H1 (cell line): Measurements from ENCODE around the gene GBP6. TPM values are rescaled to one million over a fixed set of nuclear protein-coding genes. Genes with fewer than 3 reads are reported as not detected.

Experiments
- CTCF ChIA-PET: fragments of 300-600 bp; sonication (Branson Sonifier 250); formaldehyde crosslinking; loops from one replicate; lab custom pipeline; 2021; ENCODE audit not compliant: partially characterized antibody; lab: Charles Lee
- POLR2A ChIA-PET: fragments of 300-600 bp; sonication (Branson Sonifier 250); formaldehyde crosslinking; loops from one replicate; lab custom pipeline; 2021; ENCODE audit warnings: inconsistent platforms; ENCODE audit not compliant: partially characterized antibody; lab: Charles Lee
- DNase-seq, 2 experiments: peaks; one replicate each; pipeline versions ENCODE4 v3.0.0 to v3.0.0-alpha.2; 2010 to 2022; ENCODE audit warnings: low spot score in 2 of 2, low read depth in 1 of 2, mixed read lengths in 1 of 2
- FAIRE-seq: peaks from 2 replicates; lab custom pipeline; 2011; peaks lifted over from hg19 to GRCh38; lab: Jason Lieb, UNC
- H2AFZ ChIP-seq: 2 replicates; pipeline ENCODE4 v1.8.1; 2012; ENCODE audit warnings: low read length, inconsistent platforms
- H2AK5ac ChIP-seq: 2 replicates; pipeline ENCODE4 v1.6.1; 2013; ENCODE audit warnings: low read depth, low read length
- H2BK120ac ChIP-seq: replicated peaks from 2 replicates; pipeline ENCODE3; 2013; ENCODE audit warnings: low read depth, low read length, inconsistent platforms
- H2BK12ac ChIP-seq: 2 replicates; pipeline ENCODE4 v1.6.1; 2013; ENCODE audit warnings: low read depth, low read length
- H2BK15ac ChIP-seq: 2 replicates; pipeline ENCODE4 v1.6.1; 2013; ENCODE audit warnings: low read length
- H2BK20ac ChIP-seq: 2 replicates; pipeline ENCODE4 v1.6.1; 2013; ENCODE audit warnings: low read length
- H2BK5ac ChIP-seq: 2 replicates; pipeline ENCODE4 v1.6.1; 2013; ENCODE audit warnings: low read depth, low read length
- H3K14ac ChIP-seq: 2 replicates; pipeline ENCODE4 v1.6.1; 2013; ENCODE audit warnings: inconsistent platforms; ENCODE audit not compliant: insufficient read length
- H3K18ac ChIP-seq: 2 replicates; pipeline ENCODE4 v1.6.1; 2013; ENCODE audit warnings: low read length; ENCODE audit errors: extremely low read depth
- H3K23ac ChIP-seq: 2 replicates; pipeline ENCODE4 v1.6.1; 2013; ENCODE audit warnings: inconsistent platforms; ENCODE audit not compliant: insufficient read length
- H3K23me2 ChIP-seq: 2 replicates; pipeline ENCODE4 v1.6.1; 2013; ENCODE audit warnings: low read depth, low read length
- H3K27ac ChIP-seq: 2 replicates; pipeline ENCODE4 v1.6.1; 2011; ENCODE audit warnings: low read depth, low read length, inconsistent platforms
- H3K27me3 ChIP-seq, 4 experiments: replicated peaks in 1 of 4; 1 replicate in 1 of 4; 2 replicates in 3 of 4; pipeline versions ENCODE4 v1.6.1 to v1.8.1; 2011 to 2013; ENCODE audit warnings: low read length in 3 of 4, mild to moderate bottlenecking in 3 of 4, inconsistent platforms in 2 of 4, mixed read lengths in 2 of 4, moderate library complexity in 1 of 4; ENCODE audit not compliant: control insufficient read depth in 3 of 4, insufficient read depth in 3 of 4; ENCODE audit errors: extremely low read depth in 1 of 4
- H3K36me3 ChIP-seq, 4 experiments: 2 replicates each; pipeline versions ENCODE4 v1.6.1 to v1.8.1; 2011 to 2013; ENCODE audit warnings: mild to moderate bottlenecking in 4 of 4, low read length in 3 of 4, moderate library complexity in 2 of 4, control low read depth in 1 of 4, inconsistent platforms in 1 of 4; ENCODE audit not compliant: insufficient read depth in 4 of 4, control insufficient read depth in 2 of 4
- H3K4ac ChIP-seq: replicated peaks from 2 replicates; pipeline ENCODE3; 2013; ENCODE audit warnings: low read length, low read depth, mixed read lengths, inconsistent platforms; ENCODE audit not compliant: insufficient read length
- H3K4me1 ChIP-seq, 4 experiments: replicated peaks in 1 of 4; 1 replicate in 1 of 4; 2 replicates in 3 of 4; pipeline versions ENCODE4 v1.6.1 to v1.8.1; 2011 to 2013; ENCODE audit warnings: low read length in 3 of 4, inconsistent platforms in 2 of 4, mixed read lengths in 1 of 4; ENCODE audit not compliant: insufficient read depth in 4 of 4, control insufficient read depth in 3 of 4
- H3K4me2 ChIP-seq, 2 experiments: 2 replicates each; pipeline versions ENCODE4 v1.6.1 to v1.8.1; 2011 to 2013; ENCODE audit warnings: low read depth in 2 of 2, low read length in 2 of 2, control low read depth in 1 of 2, inconsistent platforms in 1 of 2, mild to moderate bottlenecking in 1 of 2; ENCODE audit not compliant: insufficient read depth in 1 of 2
- H3K4me3 ChIP-seq, 4 experiments: fragments of 200-600, 300-600 bp in 1 of 4; sonication (generic), shearing (Covaris generic), sonication (Bioruptor Twin) in 1 of 4; 2 replicates each; pipeline versions ENCODE4 v1.5.1 to v1.8.1; 2011 to 2016; ENCODE audit warnings: low read length in 4 of 4, low read depth in 3 of 4, control low read depth in 2 of 4, inconsistent platforms in 2 of 4, mild to moderate bottlenecking in 2 of 4, mixed read lengths in 1 of 4, moderate library complexity in 1 of 4; ENCODE audit not compliant: insufficient read depth in 2 of 4; ENCODE audit errors: extremely low read depth in 1 of 4
- H3K56ac ChIP-seq: replicated peaks from 2 replicates; pipeline ENCODE3; 2013; ENCODE audit warnings: low read depth, mild to moderate bottlenecking, mixed read lengths, low read length, inconsistent platforms; ENCODE audit not compliant: insufficient read length
- H3K79me1 ChIP-seq: 2 replicates; pipeline ENCODE4 v1.6.1; 2013; ENCODE audit warnings: low read depth, low read length, control low read depth
- H3K79me2 ChIP-seq, 2 experiments: 2 replicates each; pipeline versions ENCODE4 v1.6.1 to v1.8.1; 2012 to 2013; ENCODE audit warnings: low read length in 2 of 2, mild to moderate bottlenecking in 2 of 2, inconsistent platforms in 1 of 2; ENCODE audit not compliant: insufficient read depth in 2 of 2, control insufficient read depth in 1 of 2
- H3K9ac ChIP-seq, 4 experiments: replicated peaks in 1 of 4; 1 replicate in 1 of 4; 2 replicates in 3 of 4; pipeline versions ENCODE4 v1.6.1 to v1.8.1; 2011 to 2013; ENCODE audit warnings: low read depth in 3 of 4, low read length in 3 of 4, control low read depth in 2 of 4, mild to moderate bottlenecking in 2 of 4, moderate library complexity in 2 of 4, inconsistent platforms in 1 of 4; ENCODE audit errors: extremely low read depth in 1 of 4
- H3K9me3 ChIP-seq, 2 experiments: 2 replicates each; pipeline versions ENCODE4 v1.6.1 to v1.8.1; 2012 to 2013; ENCODE audit warnings: mild to moderate bottlenecking in 2 of 2, moderate library complexity in 2 of 2, control low read depth in 1 of 2, inconsistent platforms in 1 of 2, low read depth in 1 of 2, low read length in 1 of 2, mixed read lengths in 1 of 2; ENCODE audit not compliant: insufficient read depth in 2 of 2
- H4K20me1 ChIP-seq, 2 experiments: replicated peaks in 1 of 2; 2 replicates each; pipeline versions ENCODE3 to v1.8.1; 2011 to 2013; ENCODE audit warnings: inconsistent platforms in 2 of 2, low read length in 2 of 2, mild to moderate bottlenecking in 1 of 2; ENCODE audit not compliant: insufficient read depth in 2 of 2, control insufficient read depth in 1 of 2
- H4K5ac ChIP-seq: 2 replicates; pipeline ENCODE4 v1.6.1; 2013; ENCODE audit warnings: low read length, low read depth, mixed read lengths, inconsistent platforms; ENCODE audit not compliant: insufficient read length
- H4K8ac ChIP-seq: 2 replicates; pipeline ENCODE4 v1.8.0; 2013; ENCODE audit warnings: mild to moderate bottlenecking, moderate library complexity, low read length, inconsistent platforms; ENCODE audit not compliant: insufficient read depth; ENCODE audit errors: extremely low read depth
- H4K91ac ChIP-seq: replicated peaks from 2 replicates; pipeline ENCODE3; 2013; ENCODE audit warnings: low read length, mixed read lengths, inconsistent platforms; ENCODE audit not compliant: insufficient read length
- CBX8 ChIP-seq: fragments of 300-800, 300-1000 bp; sonication (generic); IDR thresholded peaks from 2 replicates; pipeline ENCODE4 v1.7.1; 2016; ENCODE audit warnings: low read depth, low read length, borderline replicate concordance
- EGR1 ChIP-seq: IDR thresholded peaks from 2 replicates; pipeline ENCODE4 v1.6.1; 2011; ENCODE audit warnings: low read depth, low read length, borderline replicate concordance
- EP300 ChIP-seq, 2 experiments: IDR thresholded peaks; 1 replicate in 1 of 2; 2 replicates in 1 of 2; pipeline ENCODE4 v1.6.1; 2011 to 2012; ENCODE audit warnings: low read depth in 2 of 2, low read length in 2 of 2, mild to moderate bottlenecking in 2 of 2, borderline replicate concordance in 1 of 2, inconsistent platforms in 1 of 2, moderate library complexity in 1 of 2
- GTF2F1 ChIP-seq: IDR thresholded peaks from 2 replicates; pipeline ENCODE4 v1.6.1; 2012; ENCODE audit warnings: low read depth, low read length, improper control_type of control experiment, borderline replicate concordance
- SIRT6 ChIP-seq: IDR thresholded peaks from one replicate; pipeline ENCODE4 v1.7.1; 2012; ENCODE audit warnings: low read length, inconsistent platforms
- SP4 ChIP-seq: IDR thresholded peaks from 2 replicates; pipeline ENCODE4 v1.6.1; 2012; ENCODE audit warnings: low read length, inconsistent platforms
- TBP ChIP-seq: IDR thresholded peaks from 2 replicates; pipeline ENCODE4 v1.6.1; 2011; ENCODE audit warnings: low read depth, low read length, improper control_type of control experiment
- polyA plus RNA-seq, 7 experiments: library from polyadenylated mRNA; depleted of rRNA in 3 of 7; stranded (reverse) in 5 of 7; unstranded in 2 of 7; fragments of >200 nt in 5 of 7; fragments of 200-250 nt in 2 of 7; gene quantifications; 1 replicate in 5 of 7; 2 replicates in 1 of 7; 4 replicates in 1 of 7; pipeline versions ENCODE4 v1.2.1 to v1.2.3, GENCODE V29; 2011 to 2013; ENCODE audit warnings: missing spikeins in 2 of 7, mixed read lengths in 2 of 7
- total RNA-seq: library from RNA; stranded (reverse); fragmentation: NEBNext Ultra II Directional; extraction: Animal tissue kit (Norgen Biotek cat#: 25700); gene quantifications from 2 replicates; pipeline ENCODE4 v1.2.1, GENCODE V29; 2021
- TF ChIP-seq, protein P1 (sequence below): IDR thresholded peaks from 2 replicates; pipeline ENCODE4 v1.6.1; 2012; ENCODE audit warnings: low read length, inconsistent platforms

Gene GBP6
- total and polyA plus RNA-seq, 2 of the 8 experiments (the other 6 are each of a cell fraction or from before 2014, with no cell fraction given): not detected

DNA sequence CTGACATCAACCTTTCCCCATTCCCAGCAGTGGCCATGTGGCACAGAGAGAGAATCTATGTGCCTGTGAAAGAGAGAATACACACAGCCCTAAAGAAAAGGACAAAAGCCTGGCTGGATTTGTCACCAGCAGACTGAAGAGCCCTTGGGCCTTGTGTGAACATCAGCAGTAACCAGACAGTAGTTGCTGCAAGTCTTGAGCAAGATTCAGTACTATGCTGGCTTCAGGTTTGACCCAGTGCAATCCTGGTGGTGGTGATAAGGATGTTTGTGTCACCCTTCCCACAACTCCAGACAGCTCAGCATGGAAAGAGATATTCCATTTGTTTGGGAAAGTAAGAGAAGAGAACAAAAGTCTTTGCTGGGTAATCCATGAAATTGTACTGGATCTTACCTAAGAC is 28.4 kb upstream of the GBP6 start:
- Histone ChIP-seq H3K4me1 (no peaks in the 10 kb centered on the region), H3K9ac (no peak overlapping the region), H3K36me3 (no peaks in the 10 kb centered on the region), H3K27ac (no peak overlapping the region; the same call in 1 of the 2 replicates), H2BK120ac (no peak overlapping the region), H4K20me1 (no peaks in the 10 kb centered on the region), H2AK5ac (no peak overlapping the region), H2AFZ (no peak overlapping the region), H3K27me3 (no peaks in the 10 kb centered on the region), H2BK12ac (no peak overlapping the region), H3K23ac (no peak overlapping the region), H2BK5ac (no peak overlapping the region), H4K91ac (no peak overlapping the region), H3K23me2 (no peaks in the 10 kb centered on the region), H2BK20ac (no peak overlapping the region), H3K79me1 (no peaks in the 10 kb centered on the region), H3K79me2 (no peaks in the 10 kb centered on the region), H4K8ac (no peak overlapping the region), H4K5ac (no peak overlapping the region), H3K4ac (no peak overlapping the region), H3K56ac (no peak overlapping the region), H3K4me2 (no peak overlapping the region), H3K14ac (no peak overlapping the region), H2BK15ac (no peak overlapping the region), H3K9me3 (no peaks in the 10 kb centered on the region; a peak in 1 of 4 replicates), H3K4me3 (no peak overlapping the region), H3K18ac (no peak overlapping the region)
- DNase-seq (no peak), FAIRE-seq (no peak)
- CTCF ChIA-PET: no interaction called here
- TF ChIP-seq SP4 (no peak), EGR1 (no peak), TBP (no peak), EP300 (IDR thresholded peaks at IDR 0.05; ENCODE audit: borderline replicate concordance in 1 of 2, low read depth in 2 of 2, low read length in 2 of 2) (no peak), GTF2F1 (no peak), CBX8 (no peak), SIRT6 (no peak)
- TF ChIP-seq, protein P1, sequence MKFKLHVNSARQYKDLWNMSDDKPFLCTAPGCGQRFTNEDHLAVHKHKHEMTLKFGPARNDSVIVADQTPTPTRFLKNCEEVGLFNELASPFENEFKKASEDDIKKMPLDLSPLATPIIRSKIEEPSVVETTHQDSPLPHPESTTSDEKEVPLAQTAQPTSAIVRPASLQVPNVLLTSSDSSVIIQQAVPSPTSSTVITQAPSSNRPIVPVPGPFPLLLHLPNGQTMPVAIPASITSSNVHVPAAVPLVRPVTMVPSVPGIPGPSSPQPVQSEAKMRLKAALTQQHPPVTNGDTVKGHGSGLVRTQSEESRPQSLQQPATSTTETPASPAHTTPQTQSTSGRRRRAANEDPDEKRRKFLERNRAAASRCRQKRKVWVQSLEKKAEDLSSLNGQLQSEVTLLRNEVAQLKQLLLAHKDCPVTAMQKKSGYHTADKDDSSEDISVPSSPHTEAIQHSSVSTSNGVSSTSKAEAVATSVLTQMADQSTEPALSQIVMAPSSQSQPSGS: no peak
- POLR2A ChIA-PET: no interaction called here
